NCI-H2029 treated with DMSO at 0.1 percent for 48 hours (cell line): ENCODE data around the gene HSPA1B.
"Not testable (repeated sequence)": the region's sequence is repeated elsewhere in the genome, so short reads cannot be mapped to it uniquely, and the experiment has no call there.

Source experiments
- DNase-seq: peaks from one replicate; lab custom pipeline; 2025; lab: John Stamatoyannopoulos, UW

HSPA1B gene

DNA sequence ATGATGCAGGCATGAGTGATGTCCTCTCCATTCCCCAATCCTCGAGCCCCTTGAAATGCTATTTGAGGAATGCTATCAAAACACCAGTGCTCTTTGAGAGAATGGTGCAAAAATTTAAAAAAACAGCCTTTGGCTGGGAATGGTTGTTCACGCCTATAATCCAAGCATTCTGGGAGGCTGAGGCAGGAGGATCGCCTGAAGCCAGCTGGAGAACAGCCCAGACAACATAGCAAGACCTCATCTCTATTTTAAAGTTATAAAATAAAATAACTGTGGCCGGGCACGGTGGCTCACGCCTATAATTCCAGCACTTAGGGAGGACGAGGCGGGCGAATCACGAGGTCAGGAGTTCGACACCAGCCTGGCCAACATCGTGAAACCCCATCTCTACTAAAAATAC lies 27.8 kb upstream of the HSPA1B start:
- DNase-seq: no peak

DNA sequence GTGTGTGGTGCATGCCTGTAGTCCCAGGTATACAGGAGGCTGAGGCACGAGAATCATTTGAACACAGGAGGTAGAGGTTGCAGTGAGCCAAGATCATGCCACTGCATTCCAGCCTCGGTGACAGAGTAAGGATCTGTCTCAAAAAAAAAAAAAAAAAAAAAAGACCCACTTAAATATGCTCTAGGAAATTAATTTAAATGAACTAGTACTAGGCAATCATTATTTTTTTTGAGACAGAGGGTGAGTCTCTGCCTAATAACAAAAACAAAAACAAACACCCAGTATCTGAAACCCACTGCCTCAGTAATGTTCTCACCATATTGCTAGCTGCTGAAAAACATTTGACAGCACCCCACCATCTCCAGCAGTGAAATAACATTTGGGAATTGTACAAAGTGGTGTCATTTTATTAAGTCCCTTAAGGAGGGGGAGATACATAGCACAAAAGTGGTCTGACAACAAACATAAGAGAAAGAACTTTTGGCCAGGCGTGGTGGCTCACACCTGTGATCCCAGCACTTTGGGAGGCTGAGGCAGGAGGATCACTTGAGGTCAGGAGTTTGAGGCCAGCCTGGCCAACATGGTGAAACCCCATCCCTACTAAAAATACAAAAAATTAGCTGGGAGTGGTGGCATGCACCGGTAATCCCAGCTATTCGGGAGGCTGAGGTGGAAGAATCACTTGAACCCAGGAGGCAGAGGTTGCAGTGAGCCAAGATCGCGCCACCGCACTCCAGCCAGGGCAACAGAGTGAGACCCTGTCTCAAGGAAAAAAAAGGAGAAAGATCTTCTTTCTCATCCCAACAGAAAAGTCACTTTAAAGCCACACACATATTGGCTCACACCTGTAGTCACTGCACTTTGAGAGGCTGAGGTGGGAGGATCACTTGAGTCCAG lies 26.3 kb upstream of the HSPA1B start:
- not testable (repeated sequence) for DNase-seq

DNA sequence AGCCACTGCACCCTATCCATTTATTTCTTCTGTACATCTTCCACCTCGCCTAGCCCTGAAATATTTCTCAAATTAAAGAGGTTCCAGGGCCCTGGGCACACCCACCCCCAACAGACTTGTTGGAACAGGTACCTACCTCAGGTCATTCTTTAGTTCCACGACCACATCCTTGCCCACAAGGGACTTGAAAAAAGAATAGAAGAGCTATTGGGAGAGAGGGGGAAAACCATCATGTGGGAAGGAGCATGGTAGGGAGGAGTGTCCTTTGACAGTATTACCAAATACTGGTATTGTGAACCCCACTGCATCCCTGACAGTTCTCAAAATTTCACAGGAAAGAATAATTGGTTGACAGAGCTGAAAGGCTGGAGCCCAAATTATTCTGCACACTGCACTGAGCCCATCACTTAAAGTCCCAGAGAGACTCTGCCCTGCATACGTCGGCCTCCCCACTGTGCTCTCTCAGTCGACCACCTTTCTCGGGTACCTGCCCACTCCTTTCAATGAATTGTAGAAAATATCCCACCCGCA lies 21.5 kb upstream of the HSPA1B start:
- no peak for DNase-seq

DNA sequence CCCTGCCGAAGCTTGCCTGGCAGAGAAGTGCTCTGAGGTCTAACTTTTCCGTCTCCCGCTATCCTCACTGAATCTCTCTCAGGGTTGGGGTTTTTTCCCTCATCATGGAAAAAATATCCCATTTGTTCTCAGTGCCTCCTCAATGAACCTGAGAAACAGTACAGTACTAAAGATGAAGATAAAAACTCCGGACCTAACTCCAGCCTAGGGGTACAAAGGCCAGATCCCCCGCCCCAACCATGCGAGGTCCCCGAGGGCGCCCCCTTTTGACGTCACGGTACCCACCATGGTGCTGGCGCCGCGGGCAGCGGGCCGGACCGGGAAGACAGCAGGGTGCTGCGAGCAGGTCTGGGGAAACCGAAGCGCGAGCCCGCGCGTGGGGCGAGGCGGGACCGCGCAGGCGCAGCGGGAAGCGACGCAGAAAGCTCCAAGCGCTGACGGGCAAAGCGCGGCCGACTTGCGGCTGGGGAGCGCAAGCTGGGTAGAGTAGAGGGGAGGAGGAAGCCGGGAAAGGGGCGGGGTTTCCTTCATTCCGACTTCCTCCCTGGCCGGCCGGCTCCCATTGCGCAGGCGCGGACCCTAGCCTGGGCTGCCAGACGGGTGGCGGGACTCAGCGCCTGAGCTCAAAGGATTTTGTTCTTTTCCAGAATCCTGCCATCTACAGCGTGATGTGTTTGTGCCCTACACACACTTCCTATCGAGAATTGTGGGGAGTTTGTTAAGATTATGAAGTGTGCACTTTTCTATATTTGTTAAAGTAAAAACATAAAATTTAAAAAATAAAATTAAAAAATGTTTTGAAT lies 20.9 kb upstream of the HSPA1B start, which contains the start of gene LSM2:
TSS of gene LSM2 (minus strand) at position 497 of the 803 bp plus-strand sequence. CDS start at position 288, 209 bp downstream.
- peak; percentile 88 for DNase-seq

DNA sequence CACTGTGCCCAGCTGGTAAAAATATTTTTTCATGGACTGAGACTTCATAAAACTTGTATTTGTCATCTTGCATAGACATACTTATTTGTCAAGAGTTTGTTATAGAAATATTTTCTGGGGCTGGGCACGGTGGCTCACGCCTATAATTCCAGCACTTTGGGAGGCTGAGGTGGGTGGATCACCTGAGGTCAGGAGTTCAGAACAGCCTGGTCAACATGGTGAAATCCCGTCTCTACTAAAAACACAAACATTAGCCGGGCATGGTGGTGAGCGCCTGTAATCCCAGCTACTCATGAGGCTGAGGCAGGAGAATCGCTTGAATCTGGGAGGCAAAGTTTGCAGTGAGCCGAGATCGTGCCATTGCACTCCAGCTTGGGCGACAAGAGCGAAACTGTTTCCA lies 18.9 kb upstream of the HSPA1B start:
- DNase-seq: not testable (repeated sequence)

DNA sequence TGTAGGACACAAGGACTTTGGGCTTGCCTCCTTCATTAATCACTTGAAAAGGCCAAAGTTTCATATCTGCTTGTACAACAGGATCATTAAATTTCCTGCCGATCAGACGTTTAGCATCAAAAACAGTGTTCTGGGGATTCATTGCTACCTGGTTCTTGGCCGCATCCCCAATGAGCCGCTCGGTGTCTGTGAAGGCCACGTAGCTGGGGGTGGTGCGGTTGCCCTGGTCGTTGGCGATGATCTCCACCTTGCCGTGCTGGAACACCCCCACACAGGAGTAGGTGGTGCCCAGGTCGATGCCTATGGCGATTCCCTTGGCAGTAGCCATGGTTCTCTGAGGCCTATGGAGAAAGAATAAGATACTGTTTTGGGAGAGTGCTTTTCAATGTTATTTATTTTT lies 15.9 kb upstream of the HSPA1B start:
- no peak for DNase-seq

DNA sequence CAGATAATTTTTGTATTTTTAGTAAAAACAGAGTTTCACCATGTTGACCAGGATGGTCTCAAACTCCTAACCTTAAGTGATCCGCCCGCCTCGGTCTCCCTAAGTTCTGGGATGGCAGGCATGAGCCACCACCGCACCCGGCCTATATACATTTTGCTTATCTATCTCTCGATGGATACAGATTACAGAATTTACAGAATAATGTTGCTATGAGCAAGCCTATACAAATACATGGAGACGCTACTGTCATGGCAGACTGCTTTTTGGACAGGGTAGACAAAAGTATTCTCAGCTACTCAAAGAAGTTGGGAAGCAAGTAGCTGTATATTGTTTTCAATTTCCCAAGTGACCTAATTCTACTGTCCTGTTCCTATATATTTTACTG lies 14.1 kb upstream of the HSPA1B start:
- DNase-seq: no peak

DNA sequence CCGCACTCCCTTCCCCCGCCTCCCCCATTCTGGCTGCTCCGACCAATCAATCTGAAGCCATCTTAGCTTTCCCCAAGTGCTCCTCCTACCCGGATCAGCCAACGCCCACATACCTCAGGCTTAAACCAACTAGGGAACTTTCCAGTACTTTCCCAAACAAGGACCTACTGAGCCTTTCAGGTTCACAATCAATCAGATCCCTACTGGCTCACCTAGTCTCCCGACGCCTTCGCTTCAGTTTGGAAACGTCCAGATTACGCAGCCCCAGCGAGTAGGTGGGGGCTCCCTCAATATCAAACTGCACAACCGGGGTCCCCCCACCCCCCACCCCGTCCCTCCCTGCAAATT lies 12.9 kb upstream of the HSPA1B start:
- peak; percentile 91 for DNase-seq

DNA sequence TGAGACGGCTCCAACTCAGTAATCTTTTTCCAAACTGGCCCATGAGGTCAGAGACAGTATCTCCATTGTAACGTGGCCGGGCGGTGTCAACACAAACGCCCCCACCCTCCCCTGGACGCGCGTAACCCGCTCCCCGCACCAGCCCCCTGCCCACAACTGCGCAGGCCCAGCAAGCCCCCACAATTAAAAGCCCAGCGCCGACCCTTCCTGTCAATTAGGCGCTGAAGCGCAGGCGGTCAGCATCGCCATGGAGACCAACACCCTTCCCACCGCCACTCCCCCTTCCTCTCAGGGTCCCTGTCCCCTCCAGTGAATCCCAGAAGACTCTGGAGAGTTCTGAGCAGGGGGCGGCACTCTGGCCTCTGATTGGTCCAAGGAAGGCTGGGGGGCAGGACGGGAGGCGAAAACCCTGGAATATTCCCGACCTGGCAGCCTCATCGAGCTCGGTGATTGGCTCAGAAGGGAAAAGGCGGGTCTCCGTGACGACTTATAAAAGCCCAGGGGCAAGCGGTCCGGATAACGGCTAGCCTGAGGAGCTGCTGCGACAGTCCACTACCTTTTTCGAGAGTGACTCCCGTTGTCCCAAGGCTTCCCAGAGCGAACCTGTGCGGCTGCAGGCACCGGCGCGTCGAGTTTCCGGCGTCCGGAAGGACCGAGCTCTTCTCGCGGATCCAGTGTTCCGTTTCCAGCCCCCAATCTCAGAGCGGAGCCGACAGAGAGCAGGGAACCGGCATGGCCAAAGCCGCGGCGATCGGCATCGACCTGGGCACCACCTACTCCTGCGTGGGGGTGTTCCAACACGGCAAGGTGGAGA lies 12.3 kb upstream of the HSPA1B start, which contains the start of the genes HSPA1A and HSPA1L:
TSS of gene HSPA1A (plus strand) at position 519 of the 814 bp plus-strand sequence. CDS start at position 733, 214 bp downstream.
TSS of gene HSPA1L (minus strand) at position 259 of the 814 bp plus-strand sequence. CDS start 3,311 bp downstream, outside the sequence.
- DNase-seq: peak; percentile 94

DNA sequence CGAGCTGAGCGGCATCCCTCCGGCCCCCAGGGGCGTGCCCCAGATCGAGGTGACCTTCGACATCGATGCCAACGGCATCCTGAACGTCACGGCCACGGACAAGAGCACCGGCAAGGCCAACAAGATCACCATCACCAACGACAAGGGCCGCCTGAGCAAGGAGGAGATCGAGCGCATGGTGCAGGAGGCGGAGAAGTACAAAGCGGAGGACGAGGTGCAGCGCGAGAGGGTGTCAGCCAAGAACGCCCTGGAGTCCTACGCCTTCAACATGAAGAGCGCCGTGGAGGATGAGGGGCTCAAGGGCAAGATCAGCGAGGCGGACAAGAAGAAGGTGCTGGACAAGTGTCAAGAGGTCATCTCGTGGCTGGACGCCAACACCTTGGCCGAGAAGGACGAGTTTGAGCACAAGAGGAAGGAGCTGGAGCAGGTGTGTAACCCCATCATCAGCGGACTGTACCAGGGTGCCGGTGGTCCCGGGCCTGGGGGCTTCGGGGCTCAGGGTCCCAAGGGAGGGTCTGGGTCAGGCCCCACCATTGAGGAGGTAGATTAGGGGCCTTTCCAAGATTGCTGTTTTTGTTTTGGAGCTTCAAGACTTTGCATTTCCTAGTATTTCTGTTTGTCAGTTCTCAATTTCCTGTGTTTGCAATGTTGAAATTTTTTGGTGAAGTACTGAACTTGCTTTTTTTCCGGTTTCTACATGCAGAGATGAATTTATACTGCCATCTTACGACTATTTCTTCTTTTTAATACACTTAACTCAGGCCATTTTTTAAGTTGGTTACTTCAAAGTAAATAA lies 10.2 kb upstream of the HSPA1B start:
- not testable (repeated sequence) for DNase-seq

DNA sequence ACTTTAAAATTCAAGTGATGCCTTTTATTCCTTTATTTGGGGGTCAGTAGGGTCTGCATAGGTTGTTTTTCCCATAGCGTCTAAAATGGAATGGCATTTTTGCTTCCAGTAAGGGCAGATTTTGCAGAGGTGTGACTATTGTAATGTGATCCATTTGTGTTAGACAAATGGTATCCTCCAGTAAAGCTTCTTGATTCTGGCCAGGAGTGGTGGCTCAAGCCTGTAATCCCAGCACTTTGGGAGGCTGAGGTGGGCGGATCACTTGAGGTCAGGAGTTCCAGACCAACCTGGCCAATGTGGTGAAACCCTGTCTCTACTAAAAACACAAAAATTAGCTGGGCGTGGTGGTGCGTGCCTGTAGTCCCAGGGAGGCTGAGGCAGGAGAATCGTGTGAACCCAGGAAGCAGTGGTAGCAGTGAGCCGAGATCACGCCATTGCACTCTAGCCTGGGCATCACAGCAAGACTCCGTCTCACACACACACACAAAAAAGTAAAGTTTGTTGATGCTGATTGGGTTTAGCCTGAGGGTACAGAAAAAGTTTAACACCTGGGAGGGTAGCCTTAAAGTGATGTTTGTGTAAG lies 9.5 kb upstream of the HSPA1B start:
- not testable (repeated sequence) for DNase-seq

DNA sequence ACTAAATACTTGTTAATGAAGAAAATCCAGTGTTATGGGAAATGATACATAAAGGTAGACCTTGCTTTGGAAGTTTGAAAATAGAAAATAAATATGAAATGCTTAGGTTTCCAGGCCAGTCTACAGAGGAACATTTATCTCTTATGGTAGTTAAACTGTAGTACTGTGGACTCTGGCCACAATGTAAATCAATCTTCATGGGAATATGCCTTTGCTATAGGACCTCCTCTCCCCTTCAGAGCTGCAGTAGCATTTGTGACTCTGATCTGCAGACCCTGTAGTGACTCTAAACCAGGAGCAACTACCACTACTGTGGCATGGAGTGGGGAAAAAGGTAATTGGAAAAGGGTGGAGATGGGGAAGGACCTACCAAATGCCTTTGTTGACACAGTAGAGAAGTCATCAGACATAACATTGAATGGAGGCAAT lies 7.7 kb upstream of the HSPA1B start:
- no peak for DNase-seq

DNA sequence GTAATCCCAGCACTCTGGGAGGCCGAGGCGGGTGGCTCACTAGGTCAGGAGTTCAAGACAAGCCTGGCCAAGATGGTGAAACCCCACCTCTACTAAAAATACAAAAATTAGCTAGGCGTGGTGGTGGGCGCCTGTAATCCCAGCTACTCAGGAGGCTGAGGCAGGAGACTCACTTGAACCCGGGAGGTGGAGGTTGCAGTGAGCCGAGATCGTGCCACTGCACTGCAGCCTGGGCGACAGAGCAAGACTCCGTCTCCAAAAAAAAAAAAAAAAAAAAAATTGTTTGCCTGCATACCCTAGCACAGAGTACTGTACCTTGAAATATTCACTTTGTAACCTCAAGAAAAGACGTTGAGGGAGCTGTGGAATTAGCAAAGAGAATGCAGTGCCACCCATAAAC lies 7.1 kb upstream of the HSPA1B start:
- not testable (repeated sequence) for DNase-seq

DNA sequence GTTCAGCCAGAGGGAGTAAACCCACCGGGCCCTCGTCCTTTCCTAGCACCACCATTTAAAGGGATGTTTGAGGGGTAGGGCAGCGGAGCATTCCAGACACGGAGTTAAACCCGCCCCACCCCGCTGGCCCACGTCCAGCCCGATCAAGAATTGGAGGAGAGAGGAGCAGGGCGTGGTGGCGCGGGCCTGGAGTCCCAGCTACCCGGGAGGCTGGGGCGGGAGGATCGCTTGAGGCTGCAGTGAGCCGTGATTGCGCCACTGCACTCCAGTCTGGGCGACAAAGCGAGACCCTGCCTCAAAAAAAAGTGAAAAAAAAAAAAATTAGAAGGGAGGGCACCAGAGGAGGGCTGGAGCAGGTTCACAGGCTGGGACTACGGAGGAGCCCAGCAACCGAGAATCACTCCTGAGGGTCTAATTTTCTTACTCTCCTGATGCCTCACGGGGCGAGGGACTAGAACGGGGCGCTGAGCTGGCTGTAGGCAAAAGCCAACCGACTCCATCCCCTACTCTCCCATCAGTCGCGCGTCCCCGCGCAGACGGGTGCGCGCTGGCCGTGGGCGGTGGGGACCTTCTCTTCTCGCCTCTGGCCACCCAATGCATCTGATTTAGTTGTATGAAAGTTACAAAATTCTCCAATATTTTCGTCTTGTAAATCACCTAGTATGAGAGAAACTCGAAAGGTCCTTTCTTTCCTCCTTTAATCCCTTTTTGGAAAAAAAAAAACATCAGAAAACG lies 6.1 kb upstream of the HSPA1B start:
- DNase-seq: no peak

DNA sequence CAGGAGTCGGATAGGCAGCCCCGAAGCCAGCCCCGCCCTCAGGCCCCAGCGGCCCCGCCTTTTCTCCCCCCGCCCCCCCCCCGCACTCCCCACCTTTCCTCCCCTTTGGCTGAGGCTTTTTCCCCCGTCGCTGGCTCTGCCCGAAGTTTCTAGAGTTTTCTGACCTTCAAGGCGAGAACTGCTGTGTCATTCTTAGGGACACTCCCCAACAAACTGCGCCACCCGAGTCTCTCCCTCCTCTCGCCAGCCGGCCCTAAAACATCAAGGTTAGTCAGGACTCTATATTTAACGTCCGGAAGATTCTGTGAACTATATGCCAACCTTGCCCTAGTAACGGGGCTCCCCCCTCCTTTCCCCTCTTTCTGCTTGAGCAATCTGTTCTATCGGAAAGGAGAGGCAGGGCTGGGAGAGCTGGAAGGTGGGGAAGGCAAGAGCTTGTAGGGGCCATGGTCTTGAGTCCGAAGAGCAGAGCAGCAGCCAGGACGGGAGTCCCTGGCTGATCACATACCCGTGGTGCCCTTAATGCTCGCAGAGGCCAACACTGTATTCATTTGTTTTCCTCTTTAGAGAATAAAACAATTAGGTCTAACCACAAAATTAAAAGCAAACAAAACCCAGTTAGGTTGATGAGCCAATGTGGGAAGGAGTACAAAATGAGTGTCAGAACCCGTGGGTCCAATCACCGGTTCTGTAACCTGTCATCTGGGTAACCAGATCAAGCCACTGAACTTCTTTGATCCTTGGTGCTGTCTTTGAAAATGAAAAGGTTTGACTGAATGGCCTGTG lies 5.3 kb upstream of the HSPA1B start:
- no peak for DNase-seq

DNA sequence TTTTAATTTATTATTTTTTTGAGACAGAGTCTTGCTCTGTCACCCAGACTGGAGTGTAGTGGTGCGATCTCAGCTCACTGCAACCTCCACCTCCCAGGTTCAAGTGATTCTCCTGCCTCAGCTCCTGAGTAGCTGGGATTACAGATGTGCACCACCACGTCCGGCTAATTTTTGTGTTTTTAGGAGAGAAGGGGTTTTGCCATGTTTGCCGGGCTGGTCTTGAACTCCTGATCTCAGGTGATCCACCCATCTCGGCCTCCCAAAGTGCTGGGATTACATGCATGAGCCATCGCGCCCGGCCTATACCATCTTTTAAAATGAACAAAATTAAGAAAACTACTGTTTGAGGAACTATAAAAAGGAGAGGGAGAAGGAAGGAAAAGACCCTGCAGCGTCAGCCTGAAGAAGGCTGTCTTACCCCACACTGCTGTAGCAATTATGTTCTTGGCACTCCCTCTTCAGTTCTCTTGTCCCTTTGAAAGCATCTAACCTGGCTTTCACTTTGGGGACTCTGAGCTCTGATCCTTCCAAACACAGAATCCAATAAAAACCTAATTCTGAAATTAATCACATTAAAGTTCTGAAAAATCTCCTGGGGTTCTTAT lies 3.8 kb upstream of the HSPA1B start:
- not testable (repeated sequence) for DNase-seq

DNA sequence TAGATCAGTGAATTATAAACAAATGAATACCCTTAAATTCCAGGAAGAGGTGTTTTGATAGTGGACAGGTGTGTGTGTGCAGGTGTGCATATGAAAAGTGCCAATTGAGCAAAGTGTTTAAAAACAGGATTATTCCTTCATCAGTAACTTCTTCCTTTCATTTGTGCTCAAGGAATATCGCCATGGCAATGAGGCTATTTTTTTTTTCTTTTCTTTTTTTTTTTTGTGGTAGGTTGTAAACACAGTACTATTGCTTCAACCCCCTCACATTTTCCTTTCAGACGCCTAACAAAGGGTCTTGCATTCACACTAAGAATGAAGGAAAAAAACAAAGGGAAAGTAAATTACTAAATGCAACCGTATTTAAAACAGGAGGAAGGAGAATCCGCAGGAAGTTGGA lies 2.0 kb upstream of the HSPA1B start:
- DNase-seq: no peak

DNA sequence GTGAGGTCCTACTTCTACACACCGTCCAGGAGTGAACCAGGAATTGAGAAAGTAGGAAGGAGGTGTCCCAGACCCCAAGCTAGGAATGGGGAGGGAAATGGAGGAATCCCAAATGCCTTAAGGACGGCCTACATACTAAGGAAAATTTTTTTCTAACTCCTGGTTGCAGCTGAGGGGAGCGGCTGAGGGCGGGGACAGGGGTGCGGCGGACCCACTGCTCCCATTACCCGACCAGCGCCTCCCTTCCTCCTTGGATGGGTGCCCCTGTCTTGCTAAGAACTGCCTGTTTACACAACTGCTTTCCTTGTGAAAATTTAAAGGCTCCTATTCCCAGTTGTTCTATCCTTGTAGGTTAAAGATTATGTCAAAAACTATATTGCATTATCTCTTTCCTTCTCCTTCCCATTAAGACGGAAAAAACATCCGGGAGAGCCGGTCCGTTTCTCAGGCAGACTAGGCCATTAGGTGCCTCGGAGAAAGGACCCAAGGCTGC lies 699 bp upstream of the HSPA1B start:
- no peak for DNase-seq
